Stimulated activated CD4-positive, alpha-beta T cell treated with anti-CD3 and anti-CD28 coated beads, Interleukin-4, amount 100 ng/mL, for 48 hours (primary cell): ENCODE measurements around the gene LAMA2.

Experiments
- DNase-seq, 2 donors: peaks; one replicate each; pipeline ENCODE4 v3.0.0-alpha.2; 2020; ENCODE audit warnings: low read depth in 2 of 2

The LAMA2 gene

DNA sequence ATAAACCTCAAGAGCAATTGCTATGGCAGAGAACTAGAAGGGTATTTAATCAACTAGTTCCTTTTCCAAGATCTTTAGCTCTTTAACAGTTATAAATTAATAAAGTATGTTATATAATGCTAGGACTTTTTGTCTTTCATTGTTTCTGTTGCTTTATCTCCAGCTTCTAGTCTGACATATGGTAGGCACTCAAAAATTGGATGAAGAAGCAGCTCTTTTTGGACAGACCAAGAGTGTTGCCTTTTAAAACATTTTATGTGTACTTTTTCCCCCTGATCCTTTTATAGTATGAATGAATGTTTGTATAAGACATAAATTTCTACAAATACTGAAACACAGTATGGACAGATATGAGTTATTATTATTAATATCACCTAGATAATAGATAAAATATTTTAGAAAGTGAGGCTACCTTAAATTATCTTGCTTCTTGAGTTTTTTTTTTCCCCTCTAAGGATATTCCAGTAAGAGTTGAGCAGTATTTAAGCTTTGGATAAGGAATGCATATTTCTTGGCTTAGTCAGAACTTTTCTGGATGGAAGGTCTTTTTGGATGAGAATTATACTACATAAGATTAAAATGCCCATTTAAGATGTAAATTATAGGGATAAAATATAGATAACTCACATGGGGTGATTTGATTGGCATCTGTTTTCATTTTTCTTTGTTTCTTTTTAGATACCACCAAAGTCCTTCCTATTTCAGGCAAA, 16.6 kb downstream of the LAMA2 start:
- DNase-seq, result no peak

DNA sequence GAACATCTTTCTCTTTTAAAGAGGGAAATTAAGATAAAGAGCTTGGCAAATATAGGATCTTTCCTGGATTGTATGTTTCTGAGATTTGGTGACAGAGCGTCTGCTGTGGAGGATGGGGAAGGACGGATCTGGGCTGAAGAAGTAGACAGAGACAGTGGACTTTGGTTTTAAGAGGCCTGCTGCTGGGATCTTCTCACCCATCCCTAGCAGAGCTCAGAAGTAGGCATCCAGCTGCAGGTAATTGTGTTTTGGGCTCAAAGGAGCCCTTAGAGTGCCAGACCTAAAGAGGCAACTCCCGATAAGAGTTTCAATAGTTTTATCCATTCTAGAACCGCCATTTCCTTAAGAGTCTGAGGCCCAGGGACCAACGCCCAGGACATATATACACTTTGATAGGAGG, 20.8 kb downstream of the LAMA2 start:
- DNase-seq, result no peak

DNA sequence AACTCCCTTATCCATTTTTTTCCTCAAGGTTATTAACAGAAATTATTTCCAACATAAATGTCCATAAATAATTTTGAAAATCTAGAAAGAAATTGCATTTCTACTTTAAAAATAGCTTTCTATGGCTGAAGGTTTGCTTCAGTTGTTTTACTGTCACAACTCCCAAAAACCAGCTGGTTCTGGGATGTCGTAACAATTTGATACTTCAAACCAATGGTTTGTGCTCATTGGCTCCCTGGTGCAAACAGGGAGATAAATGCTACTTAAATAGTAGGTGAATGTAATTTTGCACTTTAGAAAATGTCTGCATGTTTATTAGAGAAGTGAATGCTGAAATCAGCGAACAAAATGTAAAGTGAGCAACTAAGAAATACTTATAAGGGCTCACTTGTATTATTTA, 31.1 kb downstream of the LAMA2 start:
- DNase-seq, result no peak

DNA sequence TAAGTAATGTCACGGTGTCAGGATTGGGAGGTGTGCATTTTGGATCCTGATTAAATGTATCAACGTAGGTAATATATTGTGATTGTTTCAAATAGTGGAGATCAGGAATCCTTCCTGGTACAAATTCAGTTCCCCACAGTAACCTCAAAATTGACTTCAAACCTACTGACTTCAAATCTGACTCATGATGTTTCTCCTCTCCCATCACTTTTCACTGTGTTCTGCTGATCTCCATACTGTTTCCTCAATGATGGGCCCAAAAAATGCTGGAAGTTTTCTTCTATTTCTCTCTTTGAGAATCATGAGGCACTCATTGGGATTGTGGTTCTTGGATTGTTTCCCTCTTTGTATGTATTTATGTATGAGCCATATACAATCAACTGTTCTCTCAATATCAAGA, 35.9 kb downstream of the LAMA2 start:
- DNase-seq, result no peak

DNA sequence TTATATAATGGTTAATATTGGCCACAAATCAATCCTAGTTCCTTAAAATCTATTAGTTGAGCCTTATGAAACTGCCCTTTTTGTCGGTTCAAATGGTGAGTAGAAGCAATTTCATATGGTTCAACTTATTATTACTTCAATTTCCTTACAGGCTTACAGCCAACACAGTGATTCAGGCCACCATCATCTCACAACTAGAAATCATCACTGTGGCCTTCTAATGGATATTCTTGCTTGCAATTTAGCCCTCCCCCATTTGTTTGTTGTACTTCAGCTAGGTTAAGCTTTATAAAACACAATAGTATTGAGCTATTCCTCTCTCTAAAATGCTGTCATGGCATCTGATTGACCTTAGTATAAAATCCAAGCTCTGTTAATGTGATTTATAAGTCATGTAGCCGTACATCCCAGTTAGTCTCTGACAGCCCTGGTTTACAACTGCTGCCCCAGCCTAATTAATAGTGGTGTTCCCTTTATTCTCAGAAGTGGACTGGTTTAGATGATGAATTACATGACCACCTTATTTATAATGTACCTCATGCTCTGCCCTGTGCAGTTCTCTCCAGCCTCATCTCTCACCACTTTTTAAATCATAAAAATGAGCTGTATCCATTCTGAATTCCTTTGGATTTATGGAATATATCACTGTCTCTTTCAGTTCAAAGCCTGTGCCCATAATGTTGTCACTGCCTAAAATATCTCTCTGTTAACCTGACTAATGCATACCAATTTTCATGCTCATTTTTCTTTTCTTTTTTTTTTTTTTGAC, 36.7 kb downstream of the LAMA2 start:
- no peak for DNase-seq

DNA sequence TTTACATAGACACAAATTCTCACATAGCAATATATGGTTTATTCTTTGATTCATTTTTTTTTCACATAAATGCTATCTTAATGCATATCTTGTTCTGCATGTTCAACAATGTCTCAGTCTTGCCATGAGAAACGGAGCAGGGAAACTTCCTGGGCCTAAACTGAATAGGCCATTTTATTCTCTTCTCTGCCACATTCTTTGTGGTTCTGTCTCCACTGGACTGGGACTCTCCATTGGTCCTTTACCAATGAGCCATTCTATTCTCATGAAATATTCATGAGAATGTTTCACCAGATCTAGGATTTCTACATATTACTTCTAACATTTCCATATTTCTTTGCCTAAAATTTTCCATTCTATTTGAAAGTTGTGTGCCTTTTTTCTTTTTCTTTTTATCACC, 42.8 kb downstream of the LAMA2 start:
- DNase-seq, result no peak

DNA sequence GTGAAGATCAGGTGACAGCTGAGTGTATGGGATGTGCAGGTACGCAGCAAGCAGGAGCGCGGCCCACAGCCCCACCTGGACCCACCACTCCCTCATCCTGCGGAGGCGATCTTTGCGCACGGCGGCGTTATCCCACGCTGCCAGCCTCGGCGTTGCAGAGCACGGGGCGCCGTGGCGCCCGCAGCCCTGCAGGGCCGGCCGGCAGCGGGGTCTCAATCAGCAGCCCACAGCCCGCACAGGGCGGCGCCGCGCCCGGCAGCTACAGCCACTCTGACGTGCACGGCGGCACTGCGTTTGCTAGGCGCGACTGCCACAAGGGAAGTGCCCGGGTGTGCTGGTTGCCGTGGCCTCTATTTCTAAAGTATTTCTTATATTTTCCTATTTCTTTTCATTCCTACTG, 46.9 kb downstream of the LAMA2 start:
- no peak for DNase-seq

DNA sequence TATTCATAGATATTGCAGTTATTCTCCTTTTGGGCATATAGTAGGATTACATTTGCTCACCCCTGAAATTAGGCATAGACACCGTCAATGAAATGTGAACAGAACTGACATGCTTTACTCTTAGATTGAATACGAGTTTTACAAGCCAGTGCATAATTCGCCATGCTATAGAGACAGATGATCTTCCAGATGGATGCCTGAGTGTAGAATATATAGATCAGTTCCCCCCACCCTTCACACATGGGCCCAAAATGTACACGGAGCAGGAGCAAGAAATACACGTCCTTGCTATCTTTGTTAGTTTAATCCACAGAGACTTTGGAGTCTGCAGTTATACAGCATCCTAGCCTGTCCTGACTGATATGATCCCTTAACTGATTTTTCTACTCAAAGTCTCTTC, 47.4 kb downstream of the LAMA2 start:
- no peak for DNase-seq

DNA sequence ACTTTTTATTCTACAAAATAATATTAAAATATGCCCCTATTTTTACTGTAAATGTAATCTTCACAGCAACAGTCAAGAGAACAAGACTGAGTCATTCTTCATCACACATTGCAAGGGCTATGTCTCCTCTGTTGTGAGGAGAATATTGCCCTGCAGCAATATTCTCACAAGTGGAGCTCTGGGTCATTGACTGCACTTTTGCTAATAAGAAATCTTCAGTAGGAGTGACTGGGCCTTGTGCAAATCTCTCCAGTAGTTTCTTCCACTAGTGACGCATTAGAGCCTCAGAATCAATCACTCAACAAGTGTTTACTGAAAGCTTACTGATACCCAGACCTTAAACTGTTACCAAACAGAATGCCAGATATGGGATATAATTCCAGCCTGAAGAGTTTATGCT, 49.1 kb downstream of the LAMA2 start:
- no peak for DNase-seq

DNA sequence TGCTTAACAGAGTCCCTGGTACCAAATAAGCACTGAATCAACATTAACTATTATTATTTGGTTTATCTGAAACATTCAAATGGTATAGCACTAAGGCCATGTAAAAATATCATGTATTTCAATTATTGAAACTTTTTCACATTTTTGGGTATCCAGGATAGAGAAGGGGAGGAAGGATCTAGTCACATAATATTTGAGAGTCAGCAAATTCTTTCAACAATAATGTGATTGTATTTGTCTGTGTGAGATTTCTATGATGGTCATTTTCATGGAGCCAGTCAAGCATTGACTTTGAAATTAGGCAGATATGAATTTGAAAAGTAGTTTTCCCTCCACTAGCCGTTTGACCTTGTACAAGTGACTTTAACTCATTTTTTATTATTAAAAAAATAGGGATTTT, 67.9 kb downstream of the LAMA2 start:
- DNase-seq, result no peak

DNA sequence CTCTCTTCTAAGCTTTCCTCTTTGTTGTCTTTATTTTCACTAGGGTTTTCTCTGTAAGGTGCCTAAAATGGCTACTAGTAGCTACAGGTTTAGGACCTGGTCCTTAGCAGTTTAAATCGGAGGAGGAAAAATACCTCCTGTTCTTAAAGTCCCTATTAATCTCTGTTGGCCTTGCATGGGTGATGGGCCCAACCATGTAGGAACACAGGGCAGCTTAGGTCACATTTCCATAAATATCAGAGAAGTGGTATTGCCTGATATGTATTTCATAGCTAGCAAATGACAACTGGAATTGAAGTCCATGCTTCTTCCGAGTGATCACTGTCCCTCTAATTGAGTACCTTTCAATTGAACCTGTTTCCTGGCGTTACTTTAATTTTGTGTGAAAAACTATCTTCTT, 70.0 kb downstream of the LAMA2 start:
- DNase-seq, result no peak

DNA sequence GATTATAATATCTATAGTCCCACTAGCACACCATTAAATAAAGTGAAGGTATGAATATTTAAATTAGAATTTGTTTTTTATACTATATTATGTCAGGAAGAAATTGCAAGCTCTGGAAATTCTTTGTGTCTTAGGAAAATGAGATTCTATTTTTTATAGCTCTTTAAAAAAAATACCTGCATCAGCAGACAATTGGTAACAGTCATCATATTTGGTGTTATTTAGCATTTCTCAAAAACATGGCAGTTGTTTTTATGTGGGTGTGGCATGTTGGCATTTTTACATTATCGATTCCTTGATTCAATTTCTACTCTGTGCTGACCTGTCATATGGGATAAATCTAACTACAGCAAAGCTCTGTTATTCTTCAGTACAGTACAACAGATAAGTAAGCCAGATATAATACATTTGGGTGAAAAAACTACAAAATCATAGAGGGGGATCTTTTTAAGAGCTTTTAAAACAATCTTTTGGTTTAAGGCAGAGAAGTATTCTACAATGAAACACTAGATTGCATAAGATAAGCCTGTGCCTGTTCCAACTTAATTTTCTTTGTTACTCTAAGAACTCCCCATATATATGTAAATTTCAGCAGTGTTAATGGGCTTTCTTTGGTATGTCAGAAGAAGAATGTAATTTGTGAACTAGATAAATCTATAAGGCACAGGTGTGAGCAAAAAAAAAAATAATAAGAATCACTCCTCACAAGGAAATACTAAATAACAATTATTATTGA, 71.5 kb downstream of the LAMA2 start:
- DNase-seq, result no peak

DNA sequence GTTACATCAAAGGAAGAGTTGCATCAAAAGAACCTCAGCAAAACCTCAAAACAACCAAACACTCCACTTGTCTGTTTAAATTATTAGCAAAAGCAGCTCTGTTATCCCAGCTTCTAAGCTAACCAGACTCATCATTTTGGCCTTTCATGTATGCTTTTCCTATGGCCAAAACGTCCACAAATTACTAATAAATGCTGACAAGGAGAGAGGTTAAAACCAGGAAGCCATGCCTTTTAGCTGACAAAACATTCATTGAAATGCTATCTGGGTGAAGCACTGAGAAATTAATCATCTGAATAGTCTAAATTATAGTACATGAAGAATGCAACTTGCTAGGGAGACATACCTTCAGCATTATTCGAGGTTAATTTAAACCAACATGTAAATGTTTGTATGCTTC, 80.6 kb downstream of the LAMA2 start:
- DNase-seq, result no peak

DNA sequence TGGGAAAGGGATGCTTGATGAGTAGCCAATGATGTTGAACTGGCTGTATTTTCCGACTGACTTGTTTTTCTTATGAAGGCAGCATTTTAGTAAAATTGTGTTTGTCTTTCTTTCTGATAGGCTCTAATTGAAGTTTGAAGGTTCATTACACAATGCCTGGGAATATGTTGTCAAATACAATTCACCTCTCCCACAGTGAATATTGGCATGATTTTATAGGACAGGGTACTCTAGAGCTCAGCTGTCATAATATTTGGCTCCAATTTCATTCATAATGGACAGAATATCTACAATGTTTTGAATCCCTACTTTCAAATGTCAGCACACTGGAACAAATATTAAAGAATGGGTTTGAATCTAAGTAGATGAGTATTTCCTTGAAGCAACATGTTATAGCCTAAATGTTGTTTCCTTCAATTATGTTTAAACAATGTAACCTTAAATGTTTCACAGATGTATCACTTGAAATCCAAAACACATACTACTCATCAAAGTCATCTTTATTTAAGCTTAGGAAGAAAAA, 81.4 kb downstream of the LAMA2 start:
- no peak for DNase-seq

DNA sequence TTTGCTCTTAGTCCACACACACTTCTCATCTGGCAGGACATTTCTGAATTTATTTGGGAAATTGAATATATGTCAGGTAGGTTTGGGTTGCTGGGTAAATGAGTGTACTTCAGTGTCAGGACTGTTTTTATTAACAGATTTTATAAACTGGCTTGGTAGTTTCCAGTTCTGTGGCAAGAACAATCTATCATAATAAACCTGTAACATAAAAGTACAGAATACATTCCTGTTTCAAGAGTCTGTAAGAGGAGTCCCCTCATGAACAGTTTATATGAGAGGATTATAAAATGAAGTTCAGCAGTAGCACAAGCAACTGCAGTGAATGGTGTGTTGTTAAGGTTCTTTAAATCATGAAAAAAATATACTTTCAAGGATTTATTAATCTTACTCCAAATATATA, 81.8 kb downstream of the LAMA2 start:
- no peak for DNase-seq

DNA sequence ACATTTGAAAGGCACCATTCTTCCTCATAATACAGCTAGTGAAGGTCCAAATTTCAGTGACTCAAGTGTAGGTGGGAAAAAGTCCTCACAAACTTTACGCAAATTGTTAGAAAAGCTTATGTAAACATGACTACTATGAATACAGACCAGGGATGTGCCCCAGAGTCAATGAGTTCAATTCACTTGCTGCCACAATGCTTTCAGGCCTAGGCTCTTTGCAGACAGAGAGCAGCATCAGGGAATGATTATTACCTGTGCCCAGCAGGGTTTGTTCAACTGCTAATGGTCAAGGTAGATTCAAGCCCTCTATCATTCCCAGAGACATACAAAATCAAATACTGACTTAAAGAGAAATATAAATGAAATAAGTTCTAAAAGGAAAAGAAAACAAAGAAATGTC, 84.0 kb downstream of the LAMA2 start:
- DNase-seq, result no peak

DNA sequence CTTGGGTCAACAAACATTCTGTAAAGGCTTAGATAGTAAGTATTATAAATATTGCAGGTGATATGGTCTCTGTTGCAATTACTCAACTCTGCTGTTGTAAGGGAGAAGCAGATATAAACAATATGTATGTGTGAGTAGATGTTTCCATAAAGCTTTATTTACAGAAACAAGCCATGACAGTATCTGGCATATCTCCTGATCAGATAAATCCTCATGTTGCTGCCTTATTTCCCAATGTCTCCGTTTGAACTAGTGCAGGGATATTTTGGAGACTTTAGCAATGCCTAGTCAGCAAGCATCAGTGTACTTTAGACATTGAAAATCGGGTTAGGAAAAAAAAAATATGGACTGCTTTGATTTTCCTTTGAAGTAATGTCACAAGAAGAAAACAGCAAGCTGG, 96.1 kb downstream of the LAMA2 start:
- DNase-seq, result no peak

DNA sequence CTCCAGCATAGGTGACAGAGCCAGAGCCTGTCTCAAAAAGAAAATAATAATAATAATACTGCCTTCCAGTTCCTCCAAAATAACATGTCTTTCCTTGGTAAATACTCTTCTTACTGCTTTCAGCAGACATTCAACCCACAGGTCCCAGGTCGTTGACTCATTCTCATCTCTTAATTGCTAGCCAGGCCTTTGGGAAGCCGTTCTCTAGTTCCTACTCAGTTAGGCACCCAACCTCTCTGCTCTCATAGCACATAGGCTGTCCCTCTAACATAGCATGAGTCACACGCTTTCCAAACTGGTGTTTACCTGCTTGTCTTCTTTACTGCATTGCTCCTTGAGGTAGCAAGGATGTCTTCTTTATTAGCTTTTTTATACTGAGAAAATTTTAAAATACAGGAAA, 98.8 kb downstream of the LAMA2 start:
- DNase-seq, result no peak

DNA sequence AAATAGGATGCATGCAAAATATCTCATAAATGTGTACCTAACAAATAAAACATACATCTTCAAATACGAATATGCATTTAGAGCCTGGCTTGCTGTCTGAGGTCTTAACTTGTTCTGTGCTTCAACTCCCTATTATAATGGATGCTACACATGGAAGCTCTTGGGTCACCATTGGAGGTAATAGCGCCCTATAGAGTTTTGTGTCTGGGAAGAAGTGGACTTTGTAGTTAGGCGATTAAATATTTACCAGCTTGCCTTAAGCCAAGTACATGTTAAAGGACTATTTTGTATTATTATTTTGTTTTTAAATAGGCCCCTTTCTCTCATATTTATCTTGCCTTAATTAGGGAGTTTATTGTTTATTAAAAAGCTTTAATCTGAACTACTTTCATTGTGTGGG, 107.4 kb downstream of the LAMA2 start:
- no peak for DNase-seq

DNA sequence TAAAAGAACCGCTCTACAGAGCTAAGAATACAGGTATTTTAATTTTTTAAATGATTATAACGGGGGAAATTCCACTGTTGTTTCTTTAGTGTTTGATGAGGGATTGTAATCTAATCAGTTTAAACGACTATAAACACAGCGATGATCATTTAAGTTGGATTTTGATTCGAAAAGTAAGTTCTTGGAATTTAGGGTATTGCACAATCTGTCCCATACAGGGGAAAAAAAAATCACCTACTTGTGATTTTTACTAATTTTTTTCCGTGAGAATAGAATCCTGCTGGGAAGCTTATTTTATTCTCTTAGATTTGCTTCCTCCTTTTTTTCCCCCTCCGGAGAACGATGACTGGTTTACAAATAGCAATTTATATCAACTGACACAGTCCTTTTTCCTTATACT, 108.0 kb downstream of the LAMA2 start:
- no peak for DNase-seq

DNA sequence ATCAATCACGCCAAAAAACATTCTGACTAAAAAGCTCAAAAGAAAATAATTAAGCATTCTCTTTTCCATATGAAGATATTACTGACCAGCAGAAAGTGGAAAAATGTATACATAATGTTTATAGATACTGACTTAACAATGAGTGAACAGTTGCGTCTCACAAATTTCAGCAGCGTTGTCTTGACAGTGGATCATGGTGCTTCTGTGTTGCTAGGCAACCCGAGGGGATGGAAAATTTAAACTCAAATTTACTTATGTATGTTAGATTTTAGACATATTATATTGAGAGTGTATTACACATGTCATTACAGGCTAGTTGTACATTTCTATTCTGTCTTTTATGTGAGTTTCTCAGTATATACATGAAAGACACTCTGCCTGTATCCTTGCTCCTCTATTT, 110.2 kb downstream of the LAMA2 start:
- no peak for DNase-seq

DNA sequence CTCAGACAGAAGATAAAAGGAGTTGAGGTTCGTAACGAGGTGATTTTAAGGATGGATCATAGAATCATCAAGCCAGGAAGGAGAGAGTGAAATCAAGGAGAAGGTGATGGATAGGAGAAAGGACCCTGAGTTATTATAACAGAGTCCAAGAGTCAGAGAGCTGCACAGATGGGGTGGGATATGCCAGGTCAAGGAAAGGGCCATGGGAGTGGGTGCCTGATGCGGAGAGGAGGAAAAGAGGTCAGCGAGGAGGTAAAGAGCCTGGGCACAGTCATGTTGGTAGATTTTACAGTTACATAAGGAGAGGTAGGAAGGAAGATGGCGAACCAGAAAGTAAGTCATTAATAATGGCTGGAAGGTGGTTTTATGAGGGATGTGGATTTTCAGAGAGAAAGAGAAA, 114.9 kb downstream of the LAMA2 start:
- no peak for DNase-seq
